ENCODE data around the gene ZNF524. TPM values are rescaled to one million over a fixed set of nuclear protein-coding genes. Genes with fewer than 3 reads are reported as not detected.
A peak's percentile ranks its signal among the peaks of the same experiment; 100 is the strongest.

ZNF524 gene
- total and polyA plus RNA-seq, 2 donors: 13.3 to 25.0 TPM

- no peak for DNase-seq (ENCODE audit: low read depth in 6 of 9, low spot score in 9 of 9)
- WGBS: 97% methylated on average over 7 of the region's 7 CpGs
- no peaks in the 10 kb centered on the region for H3K27me3 ChIP-seq (ENCODE audit: control insufficient read depth in 2 of 2, insufficient read depth in 1 of 2, low read length in 1 of 2)
- H3K36me3 ChIP-seq (ENCODE audit: control insufficient read depth in 2 of 2, insufficient read depth in 2 of 2, low read length in 1 of 2): peaks cover 20 to 54% of the 10 kb centered on the region in 2 donors
- no peak overlapping the region for H3K4me3 ChIP-seq (ENCODE audit: low read length in 2 of 2)
- peaks cover 2 to 18% of the 10 kb centered on the region in 2 donors for H3K4me1 ChIP-seq (ENCODE audit: control insufficient read depth in 2 of 2, insufficient read depth in 2 of 2, low read length in 2 of 2)
- H3K9me3 ChIP-seq (ENCODE audit: control insufficient read depth in 2 of 2, insufficient read depth in 1 of 2, low read length in 1 of 2): no peaks in the 10 kb centered on the region
- no peak overlapping the region for H3K27ac ChIP-seq (ENCODE audit: low read depth in 1 of 2, low read length in 1 of 2)
Observed at GRCh38 chr19:55618426-55618825, 18.3 kb downstream of the ZNF524 start.

- Histone ChIP-seq H3K4me1 (ENCODE audit: control insufficient read depth in 2 of 2, insufficient read depth in 2 of 2, low read length in 2 of 2) (peaks cover 5 to 20% of the 10 kb centered on the region in 2 donors), H3K4me3 (ENCODE audit: low read length in 2 of 2) (no peak overlapping the region), H3K27me3 (ENCODE audit: control insufficient read depth in 2 of 2, insufficient read depth in 1 of 2, low read length in 1 of 2) (no peaks in the 10 kb centered on the region), H3K27ac (ENCODE audit: low read depth in 1 of 2, low read length in 1 of 2) (no peak overlapping the region), H3K36me3 (ENCODE audit: control insufficient read depth in 2 of 2, insufficient read depth in 2 of 2, low read length in 1 of 2) (peaks cover 20 to 45% of the 10 kb centered on the region in 2 donors), H3K9me3 (ENCODE audit: control insufficient read depth in 2 of 2, insufficient read depth in 1 of 2, low read length in 1 of 2) (no peaks in the 10 kb centered on the region)
- no peak for DNase-seq (ENCODE audit: low read depth in 6 of 9, low spot score in 9 of 9)
- WGBS: 95% methylated on average over 3 of the region's 3 CpGs
Observed at GRCh38 chr19:55619286-55619685, 19.2 kb downstream of the ZNF524 start.

GRCh38 chr19:55620410-55621204, 20.5 kb downstream of the ZNF524 start:
- no peaks in the 10 kb centered on the region for H3K27me3 ChIP-seq (ENCODE audit: control insufficient read depth in 2 of 2, insufficient read depth in 1 of 2, low read length in 1 of 2)
- peaks cover 20 to 32% of the 10 kb centered on the region in 2 donors for H3K36me3 ChIP-seq (ENCODE audit: control insufficient read depth in 2 of 2, insufficient read depth in 2 of 2, low read length in 1 of 2)
- DNase-seq (ENCODE audit: low read depth in 6 of 9, low spot score in 9 of 9): peak in 1 of 9 donors; percentile 57
- WGBS: 84% methylated on average over 12 of the region's 12 CpGs
- H3K27ac ChIP-seq (ENCODE audit: low read depth in 1 of 2, low read length in 1 of 2): no peak overlapping the region
- H3K9me3 ChIP-seq (ENCODE audit: control insufficient read depth in 2 of 2, insufficient read depth in 1 of 2, low read length in 1 of 2): no peaks in the 10 kb centered on the region
- peaks cover 5 to 27% of the 10 kb centered on the region in 2 donors for H3K4me1 ChIP-seq (ENCODE audit: control insufficient read depth in 2 of 2, insufficient read depth in 2 of 2, low read length in 2 of 2)
- no peak overlapping the region for H3K4me3 ChIP-seq (ENCODE audit: low read length in 2 of 2)

- no peak for DNase-seq (ENCODE audit: low read depth in 6 of 9, low spot score in 9 of 9)
- 94% methylated on average over 9 of the region's 9 CpGs for WGBS
- Histone ChIP-seq H3K36me3 (ENCODE audit: control insufficient read depth in 2 of 2, insufficient read depth in 2 of 2, low read length in 1 of 2) (peaks cover 20 to 26% of the 10 kb centered on the region in 2 donors), H3K4me1 (ENCODE audit: control insufficient read depth in 2 of 2, insufficient read depth in 2 of 2, low read length in 2 of 2) (peaks cover 6 to 31% of the 10 kb centered on the region in 2 donors), H3K27me3 (ENCODE audit: control insufficient read depth in 2 of 2, insufficient read depth in 1 of 2, low read length in 1 of 2) (no peaks in the 10 kb centered on the region), H3K27ac (ENCODE audit: low read depth in 1 of 2, low read length in 1 of 2) (no peak overlapping the region), H3K4me3 (ENCODE audit: low read length in 2 of 2) (no peak overlapping the region), H3K9me3 (ENCODE audit: control insufficient read depth in 2 of 2, insufficient read depth in 1 of 2, low read length in 1 of 2) (no peaks in the 10 kb centered on the region)
Observed at GRCh38 chr19:55621205-55621672, 21.2 kb downstream of the ZNF524 start.

GRCh38 chr19:55621673-55622231, 21.7 kb downstream of the ZNF524 start:
- Histone ChIP-seq H3K4me3 (ENCODE audit: low read length in 2 of 2) (no peak overlapping the region), H3K36me3 (ENCODE audit: control insufficient read depth in 2 of 2, insufficient read depth in 2 of 2, low read length in 1 of 2) (peaks cover 15 to 21% of the 10 kb centered on the region in 2 donors), H3K9me3 (ENCODE audit: control insufficient read depth in 2 of 2, insufficient read depth in 1 of 2, low read length in 1 of 2) (no peaks in the 10 kb centered on the region), H3K4me1 (ENCODE audit: control insufficient read depth in 2 of 2, insufficient read depth in 2 of 2, low read length in 2 of 2) (peaks cover 12 to 36% of the 10 kb centered on the region in 2 donors), H3K27me3 (ENCODE audit: control insufficient read depth in 2 of 2, insufficient read depth in 1 of 2, low read length in 1 of 2) (no peaks in the 10 kb centered on the region), H3K27ac (ENCODE audit: low read depth in 1 of 2, low read length in 1 of 2) (no peak overlapping the region)
- 98% methylated on average over 55 of the region's 55 CpGs for WGBS
- no peak for DNase-seq (ENCODE audit: low read depth in 6 of 9, low spot score in 9 of 9)

GRCh38 chr19:55622242-55622969, 22.3 kb downstream of the ZNF524 start:
- H3K4me3 ChIP-seq (ENCODE audit: low read length in 2 of 2): no peak overlapping the region
- no peaks in the 10 kb centered on the region for H3K9me3 ChIP-seq (ENCODE audit: control insufficient read depth in 2 of 2, insufficient read depth in 1 of 2, low read length in 1 of 2)
- H3K4me1 ChIP-seq (ENCODE audit: control insufficient read depth in 2 of 2, insufficient read depth in 2 of 2, low read length in 2 of 2): peaks cover 13 to 39% of the 10 kb centered on the region in 2 donors
- no peak for DNase-seq (ENCODE audit: low read depth in 6 of 9, low spot score in 9 of 9)
- H3K27ac ChIP-seq (ENCODE audit: low read depth in 1 of 2, low read length in 1 of 2): no peak overlapping the region
- no peaks in the 10 kb centered on the region for H3K27me3 ChIP-seq (ENCODE audit: control insufficient read depth in 2 of 2, insufficient read depth in 1 of 2, low read length in 1 of 2)
- 98% methylated on average over 40 of the region's 40 CpGs for WGBS
- peaks cover 10 to 17% of the 10 kb centered on the region in 2 donors for H3K36me3 ChIP-seq (ENCODE audit: control insufficient read depth in 2 of 2, insufficient read depth in 2 of 2, low read length in 1 of 2)

- Histone ChIP-seq H3K4me3 (ENCODE audit: low read length in 2 of 2) (no peak overlapping the region), H3K27ac (ENCODE audit: low read depth in 1 of 2, low read length in 1 of 2) (no peak overlapping the region), H3K9me3 (ENCODE audit: control insufficient read depth in 2 of 2, insufficient read depth in 1 of 2, low read length in 1 of 2) (no peaks in the 10 kb centered on the region), H3K36me3 (ENCODE audit: control insufficient read depth in 2 of 2, insufficient read depth in 2 of 2, low read length in 1 of 2) (peaks cover 7 to 12% of the 10 kb centered on the region in 2 donors), H3K27me3 (ENCODE audit: control insufficient read depth in 2 of 2, insufficient read depth in 1 of 2, low read length in 1 of 2) (no peaks in the 10 kb centered on the region), H3K4me1 (ENCODE audit: control insufficient read depth in 2 of 2, insufficient read depth in 2 of 2, low read length in 2 of 2) (peaks cover 13 to 39% of the 10 kb centered on the region in 2 donors)
- WGBS: 98% methylated on average over 7 of the region's 7 CpGs
- DNase-seq (ENCODE audit: low read depth in 6 of 9, low spot score in 9 of 9): no peak
Observed at GRCh38 chr19:55623130-55623529, 23.0 kb downstream of the ZNF524 start.

GRCh38 chr19:55623561-55623960, 23.5 kb downstream of the ZNF524 start:
- Histone ChIP-seq H3K27me3 (ENCODE audit: control insufficient read depth in 2 of 2, insufficient read depth in 1 of 2, low read length in 1 of 2) (no peaks in the 10 kb centered on the region), H3K27ac (ENCODE audit: low read depth in 1 of 2, low read length in 1 of 2) (peak overlapping the region in 1 of 2 donors; percentile 33), H3K36me3 (ENCODE audit: control insufficient read depth in 2 of 2, insufficient read depth in 2 of 2, low read length in 1 of 2) (peaks cover 7 to 12% of the 10 kb centered on the region in 2 donors), H3K4me3 (ENCODE audit: low read length in 2 of 2) (no peak overlapping the region), H3K9me3 (ENCODE audit: control insufficient read depth in 2 of 2, insufficient read depth in 1 of 2, low read length in 1 of 2) (no peaks in the 10 kb centered on the region), H3K4me1 (ENCODE audit: control insufficient read depth in 2 of 2, insufficient read depth in 2 of 2, low read length in 2 of 2) (peaks cover 13 to 39% of the 10 kb centered on the region in 2 donors)
- DNase-seq (ENCODE audit: low read depth in 6 of 9, low spot score in 9 of 9): no peak
- WGBS: 96% methylated on average over 7 of the region's 7 CpGs

Measured in thymus (tissue), 11 donors.